Mammary epithelial cell (primary cell): Measurements from ENCODE around the gene FAM228B.

ENCODE experiments used
- EZH2 ChIP-seq: IDR thresholded peaks from 2 replicates; pipeline ENCODE4 v1.6.1; 2012; ENCODE audit warnings: low read length, inconsistent platforms, borderline replicate concordance
- TF ChIP-seq, protein P1 (sequence below), 2 donors: IDR thresholded peaks in 1 of 2; conservative IDR thresholded peaks in 1 of 2; 2 replicates each; pipeline ENCODE4 v1.5.1; 2011 to 2012; ENCODE audit warnings: inconsistent platforms in 2 of 2, low read length in 2 of 2, mild to moderate bottlenecking in 2 of 2, control low read depth in 1 of 2, low read depth in 1 of 2; ENCODE audit not compliant: insufficient read depth in 1 of 2; ENCODE audit errors: extremely low read depth in 1 of 2

DNA sequence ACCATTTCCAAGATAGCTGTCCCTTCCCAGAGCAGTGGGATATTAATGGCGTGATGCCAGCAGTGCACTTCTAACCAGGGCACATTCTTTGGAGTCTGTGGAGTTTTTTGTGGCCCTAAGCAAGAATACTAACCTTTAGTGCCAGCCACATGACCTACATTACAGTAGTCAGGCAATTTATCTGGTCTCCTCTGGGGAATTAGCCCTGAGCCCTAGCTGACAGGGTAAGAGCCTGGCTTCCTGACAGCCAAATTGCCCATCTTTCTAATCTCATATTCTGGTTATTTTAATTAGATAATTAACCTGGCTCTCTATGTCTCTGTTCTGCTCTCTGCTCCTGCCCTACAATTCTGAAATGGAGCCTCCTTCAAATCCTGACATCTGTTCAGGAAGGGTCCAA lies 5.4 kb upstream of the FAM228B start:
- TF ChIP-seq, protein P1, sequence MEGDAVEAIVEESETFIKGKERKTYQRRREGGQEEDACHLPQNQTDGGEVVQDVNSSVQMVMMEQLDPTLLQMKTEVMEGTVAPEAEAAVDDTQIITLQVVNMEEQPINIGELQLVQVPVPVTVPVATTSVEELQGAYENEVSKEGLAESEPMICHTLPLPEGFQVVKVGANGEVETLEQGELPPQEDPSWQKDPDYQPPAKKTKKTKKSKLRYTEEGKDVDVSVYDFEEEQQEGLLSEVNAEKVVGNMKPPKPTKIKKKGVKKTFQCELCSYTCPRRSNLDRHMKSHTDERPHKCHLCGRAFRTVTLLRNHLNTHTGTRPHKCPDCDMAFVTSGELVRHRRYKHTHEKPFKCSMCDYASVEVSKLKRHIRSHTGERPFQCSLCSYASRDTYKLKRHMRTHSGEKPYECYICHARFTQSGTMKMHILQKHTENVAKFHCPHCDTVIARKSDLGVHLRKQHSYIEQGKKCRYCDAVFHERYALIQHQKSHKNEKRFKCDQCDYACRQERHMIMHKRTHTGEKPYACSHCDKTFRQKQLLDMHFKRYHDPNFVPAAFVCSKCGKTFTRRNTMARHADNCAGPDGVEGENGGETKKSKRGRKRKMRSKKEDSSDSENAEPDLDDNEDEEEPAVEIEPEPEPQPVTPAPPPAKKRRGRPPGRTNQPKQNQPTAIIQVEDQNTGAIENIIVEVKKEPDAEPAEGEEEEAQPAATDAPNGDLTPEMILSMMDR (conservative IDR thresholded peaks at IDR 0.05 in 1 of 2, IDR thresholded peaks at IDR 0.05 in 1 of 2; ENCODE audit: extremely low read depth in 1 of 2, insufficient read depth in 1 of 2, low read depth in 1 of 2, low read length in 2 of 2): no peak
- no peak for TF ChIP-seq EZH2
